Trophoblast cell (in vitro differentiated cells and primary cell): ENCODE results near the gene DCAF5.

Source experiments
- DNase-seq, 2 donors: peaks; one replicate each; pipeline ENCODE4 v3.0.0-alpha.2; 2016
- H2AFZ ChIP-seq: 2 replicates; pipeline ENCODE4 v1.6.1; 2013; ENCODE audit warnings: low read length, moderate library complexity, mild to moderate bottlenecking; ENCODE audit not compliant: insufficient read depth, poor library complexity
- H2AK5ac ChIP-seq: 2 replicates; pipeline ENCODE4 v1.6.1; 2013; ENCODE audit warnings: mild to moderate bottlenecking, low read length
- H2BK120ac ChIP-seq: 2 replicates; pipeline ENCODE4 v1.6.1; 2013; ENCODE audit warnings: low read length, mild to moderate bottlenecking, moderate library complexity; ENCODE audit not compliant: insufficient read depth, poor library complexity
- H2BK12ac ChIP-seq: 2 replicates; pipeline ENCODE4 v1.6.1; 2013; ENCODE audit warnings: mild to moderate bottlenecking, low read length, moderate library complexity
- H2BK5ac ChIP-seq: 2 replicates; pipeline ENCODE4 v1.6.1; 2013; ENCODE audit warnings: low read length, low read depth, moderate library complexity, mild to moderate bottlenecking; ENCODE audit not compliant: poor library complexity
- H3K14ac ChIP-seq: 2 replicates; pipeline ENCODE4 v1.6.1; 2013; ENCODE audit warnings: mild to moderate bottlenecking, low read length
- H3K18ac ChIP-seq: 2 replicates; pipeline ENCODE4 v1.6.1; 2013; ENCODE audit warnings: mild to moderate bottlenecking, low read length
- H3K23ac ChIP-seq: 2 replicates; pipeline ENCODE4 v1.6.1; 2013; ENCODE audit warnings: low read length
- H3K27ac ChIP-seq: 2 replicates; pipeline ENCODE4 v1.5.1; 2013; ENCODE audit warnings: low read depth, mild to moderate bottlenecking, inconsistent platforms, low read length, moderate library complexity
- H3K27me3 ChIP-seq: 2 replicates; pipeline ENCODE4 v1.6.1; 2013; ENCODE audit warnings: inconsistent platforms, mild to moderate bottlenecking, low read length, moderate library complexity; ENCODE audit not compliant: insufficient read depth
- H3K36me3 ChIP-seq, 2 experiments: 1 replicate in 1 of 2; 2 replicates in 1 of 2; pipeline ENCODE4 v1.6.1; 2013; ENCODE audit warnings: low read length in 2 of 2, mild to moderate bottlenecking in 2 of 2, moderate library complexity in 1 of 2; ENCODE audit not compliant: insufficient read depth in 2 of 2, control insufficient read depth in 1 of 2
- H3K4ac ChIP-seq: 2 replicates; pipeline ENCODE4 v1.6.1; 2013; ENCODE audit warnings: low read depth, mild to moderate bottlenecking, low read length, moderate library complexity
- H3K4me1 ChIP-seq, 2 experiments: 1 replicate in 1 of 2; 2 replicates in 1 of 2; pipeline ENCODE4 v1.6.1; 2013; ENCODE audit warnings: low read length in 2 of 2, mild to moderate bottlenecking in 2 of 2, moderate library complexity in 1 of 2; ENCODE audit not compliant: insufficient read depth in 2 of 2, control insufficient read depth in 1 of 2
- H3K4me2 ChIP-seq: 2 replicates; pipeline ENCODE4 v1.6.1; 2013; ENCODE audit warnings: inconsistent platforms, mild to moderate bottlenecking, low read length, moderate library complexity
- H3K4me3 ChIP-seq: 2 replicates; pipeline ENCODE4 v1.5.1; 2013; ENCODE audit warnings: mild to moderate bottlenecking, low read depth, low read length, inconsistent platforms
- H3K79me1 ChIP-seq: one replicate; pipeline ENCODE4 v1.6.1; 2013; ENCODE audit warnings: low read length
- H3K79me2 ChIP-seq: 2 replicates; pipeline ENCODE4 v1.6.1; 2013; ENCODE audit warnings: low read length, mild to moderate bottlenecking; ENCODE audit not compliant: control insufficient read depth, insufficient read depth, poor library complexity
- H3K9ac ChIP-seq: 2 replicates; pipeline ENCODE4 v1.6.1; 2013; ENCODE audit warnings: mild to moderate bottlenecking, low read length
- H3K9me3 ChIP-seq: 2 replicates; pipeline ENCODE4 v1.6.1; 2013; ENCODE audit warnings: low read depth, mild to moderate bottlenecking, control low read depth, inconsistent platforms, low read length; ENCODE audit not compliant: insufficient read depth
- H4K12ac ChIP-seq: 2 replicates; pipeline ENCODE4 v1.6.1; 2013; ENCODE audit warnings: low read depth, mild to moderate bottlenecking, low read length, moderate library complexity
- H4K8ac ChIP-seq: 2 replicates; pipeline ENCODE4 v1.6.1; 2013; ENCODE audit warnings: low read depth, mild to moderate bottlenecking, low read length, moderate library complexity
- H4K91ac ChIP-seq: one replicate; pipeline ENCODE4 v1.6.1; 2013; ENCODE audit warnings: low read depth, mild to moderate bottlenecking, low read length, moderate library complexity
- WGBS: extraction: QIAGEN DNeasy Blood & Tissue Kit; methylation state at CpG from one replicate; pipeline ENCODE4 v1.1.7; 2013; ENCODE audit warnings: missing lambda C conversion rate; ENCODE audit not compliant: insufficient read length, insufficient coverage; ENCODE audit errors: extremely low coverage; 5-methylcytosine and 5-hydroxymethylcytosine counted together

DCAF5 gene

GRCh38 chr14:69055125-69055524, 97.8 kb downstream of the DCAF5 start:
- Histone ChIP-seq H2AFZ (no peak overlapping the region), H4K12ac (no peak overlapping the region), H3K23ac (no peak overlapping the region), H3K4me1 (peaks cover 4 to 16% of the 10 kb centered on the region in 2 experiments), H3K4me3 (no peak overlapping the region), H2BK120ac (no peak overlapping the region), H3K36me3 (peaks cover 20 to 21% of the 10 kb centered on the region in 2 experiments), H3K9me3 (no peaks in the 10 kb centered on the region), H2BK12ac (no peak overlapping the region), H3K18ac (no peak overlapping the region), H2BK5ac (peak overlapping the region; percentile 12), H4K91ac (no peak overlapping the region), H3K14ac (no peak overlapping the region), H3K79me1 (peaks cover 4% of the 10 kb centered on the region), H3K9ac (no peak overlapping the region), H3K4ac (no peak overlapping the region), H3K27ac (no peak overlapping the region), H2AK5ac (no peak overlapping the region), H4K8ac (no peak overlapping the region), H3K27me3 (no peaks in the 10 kb centered on the region), H3K79me2 (no peaks in the 10 kb centered on the region), H3K4me2 (no peak overlapping the region)
- WGBS: no CpG with 5 or more reads among the region's 21 CpGs
- DNase-seq: peak in 1 of 2 donors; percentile 28

GRCh38 chr14:69054030-69054429, 98.9 kb downstream of the DCAF5 start:
- Histone ChIP-seq H3K36me3 (peaks cover 17 to 21% of the 10 kb centered on the region in 2 experiments), H3K4ac (no peak overlapping the region), H3K27ac (no peak overlapping the region), H3K4me1 (peaks cover 4 to 22% of the 10 kb centered on the region in 2 experiments), H4K12ac (no peak overlapping the region), H3K23ac (no peak overlapping the region), H3K9ac (no peak overlapping the region), H3K4me2 (no peak overlapping the region), H4K8ac (no peak overlapping the region), H3K9me3 (no peaks in the 10 kb centered on the region), H3K4me3 (no peak overlapping the region), H3K14ac (no peak overlapping the region), H2BK5ac (no peak overlapping the region), H2BK120ac (no peak overlapping the region), H3K18ac (no peak overlapping the region), H2BK12ac (no peak overlapping the region), H3K27me3 (no peaks in the 10 kb centered on the region), H4K91ac (no peak overlapping the region), H2AFZ (no peak overlapping the region), H2AK5ac (no peak overlapping the region), H3K79me2 (no peaks in the 10 kb centered on the region), H3K79me1 (peaks cover 8% of the 10 kb centered on the region)
- no CpG with 5 or more reads among the region's 11 CpGs for WGBS
- DNase-seq: no peak

GRCh38 chr14:69052181-69052601, 100.7 kb downstream of the DCAF5 start:
- Histone ChIP-seq H3K36me3 (peaks cover 17 to 21% of the 10 kb centered on the region in 2 experiments), H3K79me1 (peaks cover 8% of the 10 kb centered on the region), H2BK5ac (no peak overlapping the region), H3K9me3 (no peaks in the 10 kb centered on the region), H4K91ac (no peak overlapping the region), H3K27ac (no peak overlapping the region), H3K23ac (no peak overlapping the region), H3K4me1 (peaks cover 4 to 19% of the 10 kb centered on the region in 2 experiments), H2AK5ac (no peak overlapping the region), H4K8ac (no peak overlapping the region), H3K27me3 (no peaks in the 10 kb centered on the region), H2BK120ac (no peak overlapping the region), H3K14ac (no peak overlapping the region), H3K9ac (no peak overlapping the region), H4K12ac (no peak overlapping the region), H2AFZ (no peak overlapping the region), H2BK12ac (no peak overlapping the region), H3K4me2 (no peak overlapping the region), H3K4ac (no peak overlapping the region), H3K79me2 (no peaks in the 10 kb centered on the region), H3K4me3 (no peak overlapping the region), H3K18ac (no peak overlapping the region)
- WGBS: no CpG with 5 or more reads among the region's 4 CpGs
- DNase-seq: no peak

- Histone ChIP-seq H2AK5ac (no peak overlapping the region), H3K14ac (no peak overlapping the region), H2BK5ac (peak overlapping the region; percentile 22), H3K4me3 (no peak overlapping the region), H3K27ac (peak overlapping the region; percentile 67), H3K27me3 (no peaks in the 10 kb centered on the region), H4K91ac (peak overlapping the region; percentile 20), H3K18ac (no peak overlapping the region), H3K4ac (no peak overlapping the region), H3K79me2 (no peaks in the 10 kb centered on the region), H4K12ac (no peak overlapping the region), H3K9me3 (no peaks in the 10 kb centered on the region), H3K23ac (no peak overlapping the region), H3K4me2 (no peak overlapping the region), H3K79me1 (peaks cover 8% of the 10 kb centered on the region), H3K36me3 (peaks cover 17 to 21% of the 10 kb centered on the region in 2 experiments), H2BK120ac (no peak overlapping the region), H3K9ac (no peak overlapping the region), H4K8ac (no peak overlapping the region), H2AFZ (no peak overlapping the region), H2BK12ac (no peak overlapping the region), H3K4me1 (peaks cover 4 to 16% of the 10 kb centered on the region in 2 experiments)
- peak; percentile 16 to 82 for DNase-seq
- WGBS: no CpG with 5 or more reads among the region's 6 CpGs
Observed at GRCh38 chr14:69050240-69051184, 102.4 kb downstream of the DCAF5 start.
